K562 (cell line): ENCODE results near the gene CLCNKB. TPM values are rescaled to one million over a fixed set of nuclear protein-coding genes. Genes with fewer than 3 reads are reported as not detected.
"Not testable (repeated sequence)": the region's sequence is repeated elsewhere in the genome, so short reads cannot be mapped to it uniquely, and the experiment has no call there.

Experiments used
- ATAC-seq: fragments of 200-7000 bp; cut with Tn5 transposase; 3 replicates; pipeline ENCODE4 v1.9.1; 2020; ENCODE audit warnings: moderate library complexity
- BruUV-seq: library from RNA; stranded (reverse); fragments of 400-500 nt; replicated peaks from 2 replicates; lab custom pipeline; 2021; lab: Mats Ljungman, UMichigan
- CTCF ChIA-PET: fragments of 300-600 bp; formaldehyde crosslinking; extraction: SDS; loops from one replicate; lab custom pipeline; 2021; ENCODE audit warnings: low intra/inter-chr PET ratio; lab: Yijun Ruan, JAX
- POLR2A ChIA-PET: fragments of 300-600, 350-650 bp; sonication (Branson Sonifier 250); formaldehyde crosslinking; extraction: SDS; loops from one replicate; lab custom pipeline; 2021; ENCODE audit warnings: antibody characterized with exemption, inconsistent platforms; lab: Yijun Ruan, JAX
- DNase-seq, 4 experiments: peaks; one replicate each; pipeline versions ENCODE4 v3.0.0 to v3.0.0-alpha.2; 2011 to 2018; ENCODE audit warnings: low spot score in 3 of 4, mixed read lengths in 3 of 4; ENCODE audit errors: extremely low read depth in 1 of 4
- FAIRE-seq: peaks from 2 replicates; lab custom pipeline; 2011; peaks lifted over from hg19 to GRCh38; lab: Jason Lieb, UNC
- H2AFZ ChIP-seq: 2 replicates; pipeline ENCODE4 v1.6.0; 2011; ENCODE audit warnings: low read depth, low read length, control low read depth, inconsistent platforms
- H3K27ac ChIP-seq: fragments of 200-600 bp; 3 replicates; pipeline ENCODE4 v1.8.0; 2011; ENCODE audit warnings: low read depth, mild to moderate bottlenecking, control low read depth, inconsistent platforms, low read length, moderate library complexity, mixed read lengths; ENCODE audit errors: extremely low read depth
- H3K27me3 ChIP-seq, 2 experiments: fragments of 300-600 bp in 1 of 2; 2 replicates in 1 of 2; 3 replicates in 1 of 2; pipeline versions ENCODE4 v1.6.0 to v1.8.0; 2011; ENCODE audit warnings: inconsistent platforms in 2 of 2, low read length in 2 of 2, mild to moderate bottlenecking in 1 of 2, mixed read lengths in 1 of 2, moderate library complexity in 1 of 2; ENCODE audit not compliant: control insufficient read depth in 2 of 2, insufficient read depth in 2 of 2
- H3K36me3 ChIP-seq: fragments of 300-600 bp; 3 replicates; pipeline ENCODE4 v1.8.0; 2011; ENCODE audit warnings: mild to moderate bottlenecking, low read length, inconsistent platforms; ENCODE audit not compliant: control insufficient read depth, insufficient read depth
- H3K4me1 ChIP-seq, 2 experiments: fragments of 200-600 bp in 1 of 2; replicated peaks in 1 of 2; 2 replicates in 1 of 2; 3 replicates in 1 of 2; pipeline versions ENCODE4 v1.5.1 to v1.8.0; 2011; ENCODE audit warnings: inconsistent platforms in 2 of 2, low read length in 2 of 2, mild to moderate bottlenecking in 1 of 2, mixed read lengths in 1 of 2, moderate library complexity in 1 of 2; ENCODE audit not compliant: control insufficient read depth in 2 of 2, insufficient read depth in 2 of 2
- H3K4me2 ChIP-seq: 2 replicates; pipeline ENCODE4 v1.6.1; 2011; ENCODE audit warnings: low read length, control low read depth, inconsistent platforms, mixed read lengths; ENCODE audit not compliant: insufficient read depth
- H3K4me3 ChIP-seq: fragments of 200-600 bp; sonication (generic), shearing (Covaris generic); 2 replicates; pipeline ENCODE4 v1.5.1; 2016; ENCODE audit warnings: control low read depth, inconsistent platforms
- H3K79me2 ChIP-seq: fragments of 200-600 bp; 3 replicates; pipeline ENCODE4 v1.8.0; 2011; ENCODE audit warnings: low read length, inconsistent platforms; ENCODE audit not compliant: control insufficient read depth, insufficient read depth
- H3K9ac ChIP-seq, 2 experiments: 2 replicates each; pipeline versions ENCODE4 v1.6.0 to v1.6.1; 2011; ENCODE audit warnings: low read depth in 2 of 2, low read length in 2 of 2, control low read depth in 1 of 2, inconsistent platforms in 1 of 2, mild to moderate bottlenecking in 1 of 2, mixed read lengths in 1 of 2; ENCODE audit not compliant: insufficient read depth in 1 of 2
- H3K9me1 ChIP-seq: one replicate; pipeline ENCODE4 v1.6.0; 2011; ENCODE audit warnings: inconsistent platforms, mild to moderate bottlenecking, low read length, moderate library complexity; ENCODE audit not compliant: control insufficient read depth, insufficient read depth
- H3K9me3 ChIP-seq: replicated peaks from 2 replicates; pipeline ENCODE4 v1.5.1; 2011; ENCODE audit warnings: low read depth, low read length, inconsistent platforms; ENCODE audit not compliant: control insufficient read depth, insufficient read depth
- H4K20me1 ChIP-seq: replicated peaks from 2 replicates; pipeline ENCODE4 v1.6.1; 2011; ENCODE audit warnings: low read length, inconsistent platforms, mixed read lengths; ENCODE audit not compliant: control insufficient read depth, insufficient read depth
- E2F1 ChIP-seq: sonication (generic); formaldehyde crosslinking; IDR thresholded peaks from 2 replicates; pipeline ENCODE4 v1.8.1; 2023; ENCODE audit warnings: mild to moderate bottlenecking, missing genetic modification reagents, moderate library complexity
- HNRNPK ChIP-seq: fragments of 200-400 bp; formaldehyde crosslinking; IDR thresholded peaks from one replicate; pipeline ENCODE4 v1.6.1; 2018; ENCODE audit warnings: mild to moderate bottlenecking, low read depth, low read length; ENCODE audit not compliant: poor library complexity, severe bottlenecking
- ZBTB33 ChIP-seq: sonication (generic); formaldehyde crosslinking; IDR thresholded peaks from 2 replicates; pipeline ENCODE4 v1.8.1; 2023; ENCODE audit warnings: mild to moderate bottlenecking, missing genetic modification reagents
- ZNF263 ChIP-seq: sonication (generic); formaldehyde crosslinking; IDR thresholded peaks from 2 replicates; pipeline ENCODE4 v1.8.0; 2022; ENCODE audit warnings: mild to moderate bottlenecking, missing genetic modification reagents, borderline replicate concordance
- ZNF589 ChIP-seq: fragments of 200-800 bp; sonication (Bioruptor generic); IDR thresholded peaks from 2 replicates; pipeline ENCODE4 v1.6.1; 2016; ENCODE audit warnings: low read depth, missing genetic modification characterization, missing compliant biosample characterization
- WGBS: fragments of 100-300 bp; shearing (Covaris generic); methylation state at CpG from one replicate; pipeline ENCODE4 v1.1.6; 2016; ENCODE audit warnings: low coverage, mixed read lengths; ENCODE audit not compliant: insufficient coverage; ENCODE audit errors: missing lambda C conversion rate; 5-methylcytosine and 5-hydroxymethylcytosine counted together
- in situ Hi-C: fragments of 300-500 bp; cut with MboI; formaldehyde crosslinking; loops from 4 replicates; pipeline ENCODE4 v1.15.0; 2018; ENCODE audit warnings: inconsistent platforms, mixed read lengths
- intact Hi-C: fragments of 100-400 bp; cut with micrococcal nuclease; formaldehyde crosslinking; loops from 2 replicates; pipeline ENCODE4 v1.14.2; 2022
- polyA plus RNA-seq, 8 experiments: library from polyadenylated mRNA; depleted of rRNA in 4 of 8; stranded (reverse) in 5 of 8; unstranded in 3 of 8; fragments of >200 nt; fragmentation: Nextera tagmentation in 2 of 8; fragmentation: Illumina TruSeq in 1 of 8; extraction: Ambion mirVana in 2 of 8; extraction: Trizol in 1 of 8; gene quantifications; 2 replicates each; pipeline versions ENCODE4 v1.2.1 to v1.2.3, GENCODE V29; 2011 to 2014; ENCODE audit warnings: inconsistent platforms in 1 of 8, missing spikeins in 1 of 8
- total RNA-seq, 7 experiments: library from RNA; depleted of rRNA in 6 of 7; stranded (reverse); fragments of >200 nt in 6 of 7; fragmentation: Illumina TruSeq in 2 of 7; extraction: Trizol in 2 of 7; gene quantifications; 2 replicates each; pipeline versions ENCODE4 v1.2.1 to v1.2.3, GENCODE V29; 2011 to 2021; ENCODE audit warnings: low replicate concordance in 1 of 7

The CLCNKB gene
- total and polyA plus RNA-seq, 9 of the 15 experiments (the other 6 are each of a cell fraction or from before 2014, with no cell fraction given), result 0.08 to 1.7 (median 0.64) TPM

GRCh38 chr1:16058394-16059120 is 15.0 kb downstream of the CLCNKB start:
- ATAC-seq, result peak; percentile 17
- H3K4me2 ChIP-seq, H3K27me3 ChIP-seq, H3K36me3 ChIP-seq, CTCF ChIA-PET, H4K20me1 ChIP-seq, H3K79me2 ChIP-seq, H3K9me3 ChIP-seq, DNase-seq, H3K9me1 ChIP-seq, BruUV-seq, in situ Hi-C loops, H3K27ac ChIP-seq, H3K4me3 ChIP-seq: not testable (repeated sequence)
- Histone ChIP-seq H2AFZ (0 out of 2 replicates have a peak overlapping the region, but pooled peaks have one; percentile 63), H3K9ac (peak overlapping the region in 1 of 2 experiments; percentile 53; a peak in 1 of 4 replicates), H3K4me1 (peaks cover 24 to 30% of the 10 kb centered on the region in 2 experiments; a peak in 4 of 5 replicates)
- POLR2A ChIA-PET, result interaction anchor here (0.9 kb wide), 1 partner anchor 8 kb away, joined by 8 read pairs; no protein-coding TSS in a partner anchor
- 24% methylated on average over 16 of the region's 20 CpGs for WGBS
- FAIRE-seq, result peak; percentile 59
- intact Hi-C loops, result loop anchor here (5.0 kb wide), 1 partner anchor 261 kb away; no protein-coding TSS in a partner anchor
- peak; percentile 64; the same call in 1 of the 2 replicates for TF ChIP-seq ZNF263 (CRISPR knock-in tag)

GRCh38 chr1:16061266-16061665 is 17.7 kb downstream of the CLCNKB start:
- 30% methylated on average over 3 of the region's 3 CpGs for WGBS
- ChIA-PET POLR2A (interaction anchor here (0.6 kb wide), 1 partner anchor 771 kb away, joined by 3 read pairs; no protein-coding TSS in a partner anchor), CTCF (interaction anchor here (0.6 kb wide), 1 partner anchor 70 kb away, joined by 3 read pairs; no protein-coding TSS in a partner anchor)
- Histone ChIP-seq H3K4me1 (peaks cover 0 to 11% of the 10 kb centered on the region in 2 experiments; a peak in 3 of 5 replicates), H3K4me2 (no peak overlapping the region), H3K9ac (no peak overlapping the region), H3K4me3 (no peak overlapping the region), H2AFZ (no peak overlapping the region), H3K27ac (no peak overlapping the region), H3K79me2 (no peaks in the 10 kb centered on the region), H3K9me3 (no peaks in the 10 kb centered on the region), H3K27me3 (peaks cover 11 to 35% of the 10 kb centered on the region in 2 experiments), H4K20me1 (peaks cover 10% of the 10 kb centered on the region; the same call in 1 of the 2 replicates), H3K36me3 (no peaks in the 10 kb centered on the region), H3K9me1 (no peaks in the 10 kb centered on the region)
- no TSS peak for BruUV-seq
- intact Hi-C loops, result no loop called here
- TF ChIP-seq HNRNPK (no peak), E2F1 (CRISPR knock-in tag) (no peak), ZNF589 (CRISPR knock-in tag) (no peak), ZBTB33 (CRISPR knock-in tag) (no peak)
- DNase-seq (no peak), FAIRE-seq (no peak), ATAC-seq (no peak)
- in situ Hi-C loops, result loop anchor here (10.0 kb wide), 1 partner anchor 46 kb away; the partner anchor contains the start of gene HSPB7
